ENCODE data around the gene NTHL1.

GRCh38 chr16:2015117-2015946, 32.3 kb downstream of the NTHL1 start:
- TF ChIP-seq CTCF (IDR thresholded peaks at IDR 0.05) (no peak), SIN3A (IDR thresholded peaks at IDR 0.05; ENCODE audit: borderline replicate concordance, insufficient read depth, low read depth, low read length) (no peak), POLR2AphosphoS5 (IDR thresholded peaks at IDR 0.05; ENCODE audit: low read depth, low read length) (no peak), REST (IDR thresholded peaks at IDR 0.05; ENCODE audit: insufficient read depth in 1 of 2, low read depth in 2 of 2, low read length in 1 of 2) (no peak), TCF7L2 (IDR thresholded peaks at IDR 0.05; ENCODE audit: low read depth, low read length) (no peak)
